ENCODE measurements around the gene GNAZ.

GRCh38 chr22:23053051-23053707 is 17.1 kb upstream of the GNAZ start:
- TF ChIP-seq CTCF (IDR thresholded peaks at IDR 0.05) (no peak), POLR2AphosphoS5 (IDR thresholded peaks at IDR 0.05) (no peak)

Measured in stomach (tissue), 4 donors.